Skeletal muscle tissue (tissue), 4 donors: ENCODE data around the gene PALD1. TPM values are rescaled to one million over a fixed set of nuclear protein-coding genes. Genes with fewer than 3 reads are reported as not detected.

Experiments used
- H3K27ac ChIP-seq: one replicate; pipeline ENCODE4 v1.7.0; 2013; ENCODE audit warnings: mild to moderate bottlenecking, low read depth, low read length, inconsistent platforms
- H3K27me3 ChIP-seq, 3 donors: one replicate each; pipeline ENCODE4 v1.7.0; 2013; ENCODE audit warnings: low read length in 3 of 3; ENCODE audit not compliant: control insufficient read depth in 3 of 3, insufficient read depth in 3 of 3
- H3K36me3 ChIP-seq, 3 donors: one replicate each; pipeline ENCODE4 v1.7.0; 2013; ENCODE audit warnings: low read length in 3 of 3; ENCODE audit not compliant: control insufficient read depth in 3 of 3, insufficient read depth in 3 of 3
- H3K4me1 ChIP-seq, 3 donors: one replicate each; pipeline ENCODE4 v1.7.0; 2013; ENCODE audit warnings: low read length in 3 of 3, mild to moderate bottlenecking in 3 of 3; ENCODE audit not compliant: control insufficient read depth in 3 of 3, insufficient read depth in 3 of 3
- H3K4me3 ChIP-seq, 3 donors: one replicate each; pipeline ENCODE4 v1.7.0; 2013; ENCODE audit warnings: low read length in 3 of 3
- H3K9ac ChIP-seq, 3 donors: one replicate each; pipeline ENCODE4 v1.7.0; 2013; ENCODE audit warnings: low read length in 3 of 3, mild to moderate bottlenecking in 3 of 3, moderate library complexity in 2 of 3, low read depth in 1 of 3
- H3K9me3 ChIP-seq, 3 donors: one replicate each; pipeline ENCODE4 v1.7.0; 2013; ENCODE audit warnings: low read length in 3 of 3; ENCODE audit not compliant: control insufficient read depth in 3 of 3
- total RNA-seq: library from RNA; depleted of rRNA; stranded (reverse); fragments of >200 nt; gene quantifications from one replicate; pipeline ENCODE4 v1.2.3, GENCODE V29; 2014
- donor health status: Osteomylitis.

Gene PALD1
- total RNA-seq, 1 donor from 2014 or later, result 15.7 TPM

DNA sequence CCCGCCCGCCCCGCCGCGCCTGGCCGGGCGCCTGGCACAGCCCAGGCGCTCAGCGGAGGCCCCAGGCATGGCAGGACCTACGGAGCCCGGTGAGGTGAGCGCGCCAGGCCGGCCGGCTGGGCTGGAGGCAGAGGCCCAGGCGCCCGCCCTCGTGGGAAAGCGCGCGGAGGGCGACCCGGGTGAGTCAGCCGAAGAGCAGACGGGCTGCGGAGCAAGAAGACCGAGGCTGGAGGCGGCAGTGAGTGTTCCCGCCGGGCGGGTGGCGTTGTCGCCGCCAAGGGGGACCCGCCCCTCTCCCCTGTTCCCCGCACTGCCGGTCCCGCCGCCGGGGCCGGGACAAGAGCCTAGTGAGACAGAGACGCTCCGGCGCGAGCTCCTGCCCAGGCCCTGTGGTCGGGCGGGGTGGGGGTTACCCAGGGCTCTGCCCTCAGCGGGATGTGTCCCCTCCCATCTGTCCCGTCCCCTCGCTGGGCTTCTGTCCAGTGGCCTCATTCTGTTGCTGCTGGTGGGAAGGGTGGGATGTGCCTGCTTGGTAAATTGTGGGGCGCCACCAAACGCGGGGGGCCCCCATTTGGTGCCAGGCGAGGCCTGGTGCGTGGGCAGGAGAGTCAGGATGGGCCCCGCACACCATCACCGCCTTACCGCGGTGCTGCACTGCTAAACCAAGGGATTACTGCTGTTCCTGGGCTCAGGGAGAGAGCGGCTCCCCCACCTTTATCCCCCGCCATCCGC, 20.1 kb upstream of the PALD1 start:
- Histone ChIP-seq H3K4me1 (peaks cover 19 to 33% (median 27%) of the 10 kb centered on the region in 3 donors), H3K9me3 (no peaks in the 10 kb centered on the region), H3K27ac (peak overlapping the region; percentile 73), H3K9ac (peak overlapping the region; percentile 20 to 82 (median 71)), H3K4me3 (peak overlapping the region; percentile 54 to 67 (median 59)), H3K36me3 (no peaks in the 10 kb centered on the region), H3K27me3 (peaks cover 0 to 2% (median 0%) of the 10 kb centered on the region in 3 donors)

DNA sequence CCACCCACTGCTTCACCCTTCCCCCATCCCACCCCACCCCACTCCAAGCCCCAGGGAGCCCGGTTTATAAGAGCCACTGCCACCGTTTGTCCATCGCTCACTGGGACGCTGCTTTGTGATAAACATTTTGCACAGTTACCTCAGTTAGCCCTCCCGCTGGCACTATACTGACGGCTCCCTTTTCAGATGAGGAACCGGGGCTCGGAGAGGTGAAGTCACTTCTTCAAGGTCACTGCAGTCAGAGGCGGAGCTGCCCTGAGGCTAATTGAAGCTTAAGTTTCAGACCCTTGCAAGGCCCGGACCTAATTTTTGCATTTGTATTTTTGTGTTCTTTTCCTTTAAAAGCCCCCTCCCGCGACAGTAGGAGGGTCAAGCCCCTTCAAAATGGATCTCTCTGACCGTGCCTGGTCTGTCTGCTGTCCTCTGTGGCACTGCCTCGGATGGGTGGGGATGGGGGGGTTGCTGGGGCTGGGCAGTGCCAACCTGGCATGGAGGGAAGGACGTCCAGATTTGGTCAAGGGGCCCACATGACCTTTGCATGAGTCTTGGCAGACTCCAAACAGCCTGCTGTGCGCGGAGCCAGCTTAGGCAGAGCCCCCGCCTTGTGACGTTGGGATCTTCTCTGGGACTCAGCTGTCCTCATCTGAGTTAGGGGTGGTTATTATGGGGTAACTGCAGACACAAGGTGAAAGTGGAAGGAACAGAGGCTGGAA, 19.4 kb upstream of the PALD1 start:
- peak overlapping the region in 2 of 3 donors; percentile 43 to 54 for H3K4me3 ChIP-seq
- H3K9ac ChIP-seq, result peak overlapping the region in 2 of 3 donors; percentile 50 to 71
- H3K36me3 ChIP-seq, result no peaks in the 10 kb centered on the region
- H3K9me3 ChIP-seq, result no peaks in the 10 kb centered on the region
- H3K27ac ChIP-seq, result peak overlapping the region; percentile 73
- peaks cover 19 to 33% (median 27%) of the 10 kb centered on the region in 3 donors for H3K4me1 ChIP-seq
- peaks cover 0 to 2% (median 0%) of the 10 kb centered on the region in 3 donors for H3K27me3 ChIP-seq

DNA sequence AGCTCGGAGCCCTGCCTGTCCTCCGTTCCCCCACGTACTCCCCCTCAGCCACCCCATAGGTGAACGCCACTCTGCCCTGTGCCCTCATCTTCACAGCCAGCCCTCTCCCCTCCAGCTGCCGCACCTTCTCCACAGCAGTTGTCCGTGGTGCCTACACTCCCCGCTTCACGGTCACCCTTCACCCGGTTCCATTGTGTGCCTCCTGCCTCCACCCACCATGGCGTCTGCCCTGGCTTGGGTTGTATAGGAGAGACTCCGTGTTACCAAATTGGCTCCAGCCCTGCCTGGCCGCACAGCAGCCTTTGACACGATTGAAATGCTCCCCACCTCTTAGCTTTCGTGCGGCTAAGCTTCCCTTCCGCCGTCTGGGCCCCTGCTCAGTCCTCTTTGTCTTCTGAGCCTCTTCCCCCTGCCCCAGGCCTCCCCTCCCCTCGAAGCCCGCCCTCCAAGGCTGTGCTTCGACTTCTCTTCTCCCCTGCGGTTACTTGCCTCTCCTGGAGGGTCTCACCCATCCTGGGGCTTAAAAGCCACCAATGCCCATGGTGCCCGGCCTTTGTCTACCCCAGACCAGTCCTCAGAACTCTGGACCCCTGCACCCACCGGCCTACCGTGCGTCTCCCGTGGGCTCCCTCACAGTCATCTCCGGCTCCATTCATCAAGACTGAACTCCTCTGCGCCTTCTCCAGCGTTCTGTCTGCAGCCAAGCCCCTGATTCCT, 18.6 kb upstream of the PALD1 start:
- Histone ChIP-seq H3K4me3 (no peak overlapping the region), H3K27me3 (peaks cover 0 to 2% (median 0%) of the 10 kb centered on the region in 3 donors), H3K27ac (no peak overlapping the region), H3K9ac (peak overlapping the region in 1 of 3 donors; percentile 33), H3K4me1 (peaks cover 19 to 33% (median 27%) of the 10 kb centered on the region in 3 donors), H3K36me3 (no peaks in the 10 kb centered on the region), H3K9me3 (no peaks in the 10 kb centered on the region)

GRCh38 chr10:70461397-70462348, 16.9 kb upstream of the PALD1 start:
- Histone ChIP-seq H3K27me3 (peaks cover 0 to 2% (median 0%) of the 10 kb centered on the region in 3 donors), H3K4me3 (no peak overlapping the region), H3K9me3 (no peaks in the 10 kb centered on the region), H3K9ac (peak overlapping the region in 1 of 3 donors; percentile 33), H3K4me1 (peaks cover 19 to 31% (median 27%) of the 10 kb centered on the region in 3 donors), H3K36me3 (no peaks in the 10 kb centered on the region), H3K27ac (no peak overlapping the region)

- no peaks in the 10 kb centered on the region for H3K36me3 ChIP-seq
- H3K4me3 ChIP-seq, result peak overlapping the region in 1 of 3 donors; percentile 22
- H3K27ac ChIP-seq, result no peak overlapping the region
- H3K27me3 ChIP-seq, result peaks cover 0 to 5% (median 0%) of the 10 kb centered on the region in 3 donors
- no peaks in the 10 kb centered on the region for H3K9me3 ChIP-seq
- peaks cover 19 to 31% (median 26%) of the 10 kb centered on the region in 3 donors for H3K4me1 ChIP-seq
- no peak overlapping the region for H3K9ac ChIP-seq
These were observed 16.1 kb upstream of the PALD1 start for GRCh38 chr10:70462349-70462984.

DNA sequence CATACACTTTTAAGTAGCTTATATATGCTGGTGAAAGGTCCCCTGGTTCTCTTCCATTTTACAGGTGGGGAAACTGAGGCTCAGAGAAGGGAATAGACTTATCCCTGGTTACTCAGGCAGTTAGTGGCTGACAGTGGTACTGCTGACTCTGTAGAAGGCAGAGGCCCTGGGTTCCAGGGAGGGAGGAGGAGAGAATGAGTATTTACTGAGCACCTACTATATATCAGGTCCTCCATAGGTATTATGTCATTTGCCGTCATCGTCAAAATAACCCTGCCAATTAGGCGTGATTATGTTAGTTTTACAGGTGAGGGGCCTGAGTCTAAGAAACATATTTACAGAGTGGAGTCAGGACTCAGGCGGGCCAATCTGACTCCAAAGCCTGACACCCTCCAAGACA, 13.3 kb upstream of the PALD1 start:
- no peak overlapping the region for H3K9ac ChIP-seq
- H3K36me3 ChIP-seq, result no peaks in the 10 kb centered on the region
- H3K4me1 ChIP-seq, result peaks cover 12 to 24% (median 23%) of the 10 kb centered on the region in 3 donors
- no peak overlapping the region for H3K4me3 ChIP-seq
- H3K27ac ChIP-seq, result no peak overlapping the region
- H3K9me3 ChIP-seq, result no peaks in the 10 kb centered on the region
- peaks cover 0 to 3% (median 0%) of the 10 kb centered on the region in 3 donors for H3K27me3 ChIP-seq

- H3K9ac ChIP-seq, result no peak overlapping the region
- H3K36me3 ChIP-seq, result no peaks in the 10 kb centered on the region
- no peak overlapping the region for H3K4me3 ChIP-seq
- H3K27ac ChIP-seq, result no peak overlapping the region
- H3K9me3 ChIP-seq, result no peaks in the 10 kb centered on the region
- H3K4me1 ChIP-seq, result peaks cover 12 to 24% (median 23%) of the 10 kb centered on the region in 3 donors
- H3K27me3 ChIP-seq, result peaks cover 0 to 3% (median 0%) of the 10 kb centered on the region in 3 donors
These were observed 12.7 kb upstream of the PALD1 start for GRCh38 chr10:70465832-70466231.

GRCh38 chr10:70466951-70467350, 11.6 kb upstream of the PALD1 start:
- Histone ChIP-seq H3K4me3 (no peak overlapping the region), H3K9ac (no peak overlapping the region), H3K9me3 (no peaks in the 10 kb centered on the region), H3K4me1 (peaks cover 14 to 24% (median 18%) of the 10 kb centered on the region in 3 donors), H3K36me3 (no peaks in the 10 kb centered on the region), H3K27ac (no peak overlapping the region), H3K27me3 (peaks cover 0 to 3% (median 0%) of the 10 kb centered on the region in 3 donors)
